BLaER1 treated with 17β-estradiol and CSF1 and Interleukin-3, amounts not matched to agents 10 nM and 100 nM (cell line): ENCODE measurements around the gene HSD17B2.

Experiments
- H3K27ac ChIP-seq, 11 experiments: shearing (Covaris generic); formaldehyde crosslinking; 2 replicates each; pipeline ENCODE4 v1.8.1; 2022
- H3K27me3 ChIP-seq, 11 experiments: shearing (Covaris generic); formaldehyde crosslinking; 2 replicates each; pipeline ENCODE4 v1.8.1; 2022
- H3K36me3 ChIP-seq, 11 experiments: shearing (Covaris generic); formaldehyde crosslinking; 2 replicates each; pipeline ENCODE4 v1.8.1; 2022
- H3K4me1 ChIP-seq, 10 experiments: shearing (Covaris generic); formaldehyde crosslinking; 2 replicates each; pipeline ENCODE4 v1.8.1; 2022
- H3K4me2 ChIP-seq, 11 experiments: shearing (Covaris generic); formaldehyde crosslinking; 2 replicates each; pipeline ENCODE4 v1.8.1; 2022
- H3K4me3 ChIP-seq, 10 experiments: shearing (Covaris generic); formaldehyde crosslinking; 2 replicates each; pipeline ENCODE4 v1.8.1; 2022
- H3K9ac ChIP-seq, 11 experiments: shearing (Covaris generic); formaldehyde crosslinking; 2 replicates each; pipeline ENCODE4 v1.8.1; 2022
- H3K9me3 ChIP-seq, 11 experiments: shearing (Covaris generic); formaldehyde crosslinking; replicated peaks in 1 of 11; 2 replicates each; pipeline ENCODE4 v1.8.1; 2022
- H4K20me1 ChIP-seq, 11 experiments: shearing (Covaris generic); formaldehyde crosslinking; 2 replicates each; pipeline ENCODE4 v1.8.1; 2022
- Cebpa-rat ChIP-seq, 11 experiments: shearing (Covaris generic); IDR thresholded peaks; 2 replicates each; pipeline ENCODE4 v1.8.1; 2022

The HSD17B2 gene

GRCh38 chr16:82051656-82052055 is 16.6 kb downstream of the HSD17B2 start:
- H3K4me2 ChIP-seq: no peak overlapping the region
- no peaks in the 10 kb centered on the region for H3K9me3 ChIP-seq
- H3K27me3 ChIP-seq: no peaks in the 10 kb centered on the region
- TF ChIP-seq Cebpa-rat (IDR thresholded peaks at IDR 0.05): no peak
- no peak overlapping the region for H3K27ac ChIP-seq
- H3K36me3 ChIP-seq: no peaks in the 10 kb centered on the region
- H3K4me3 ChIP-seq: no peak overlapping the region
- H3K4me1 ChIP-seq: no peaks in the 10 kb centered on the region
- H3K9ac ChIP-seq: no peak overlapping the region
- H4K20me1 ChIP-seq: no peaks in the 10 kb centered on the region

- H3K9ac ChIP-seq: no peak overlapping the region
- H3K4me3 ChIP-seq: no peak overlapping the region
- H3K4me1 ChIP-seq: no peaks in the 10 kb centered on the region
- TF ChIP-seq Cebpa-rat (IDR thresholded peaks at IDR 0.05): no peak
- H3K27me3 ChIP-seq: no peaks in the 10 kb centered on the region
- H3K9me3 ChIP-seq: no peaks in the 10 kb centered on the region
- H4K20me1 ChIP-seq: no peaks in the 10 kb centered on the region
- no peak overlapping the region for H3K27ac ChIP-seq
- H3K4me2 ChIP-seq: no peak overlapping the region
- no peaks in the 10 kb centered on the region for H3K36me3 ChIP-seq
Observed at GRCh38 chr16:82055117-82055516, 20.1 kb downstream of the HSD17B2 start.

GRCh38 chr16:82055728-82056549 is 20.9 kb downstream of the HSD17B2 start:
- no peak overlapping the region for H3K27ac ChIP-seq
- no peak for TF ChIP-seq Cebpa-rat (IDR thresholded peaks at IDR 0.05)
- H3K4me3 ChIP-seq: no peak overlapping the region
- H4K20me1 ChIP-seq: no peaks in the 10 kb centered on the region
- no peak overlapping the region for H3K4me2 ChIP-seq
- no peaks in the 10 kb centered on the region for H3K4me1 ChIP-seq
- no peaks in the 10 kb centered on the region for H3K36me3 ChIP-seq
- H3K9me3 ChIP-seq: no peaks in the 10 kb centered on the region
- H3K27me3 ChIP-seq: no peaks in the 10 kb centered on the region
- H3K9ac ChIP-seq: no peak overlapping the region

GRCh38 chr16:82056550-82056896 is 21.5 kb downstream of the HSD17B2 start:
- Histone ChIP-seq H3K27ac (no peak overlapping the region), H3K27me3 (no peaks in the 10 kb centered on the region), H3K4me1 (no peaks in the 10 kb centered on the region), H3K36me3 (no peaks in the 10 kb centered on the region), H3K4me2 (no peak overlapping the region), H3K9me3 (no peaks in the 10 kb centered on the region), H3K4me3 (no peak overlapping the region), H4K20me1 (no peaks in the 10 kb centered on the region), H3K9ac (no peak overlapping the region)
- no peak for TF ChIP-seq Cebpa-rat (IDR thresholded peaks at IDR 0.05)

GRCh38 chr16:82059161-82059982 is 24.3 kb downstream of the HSD17B2 start:
- H3K9me3 ChIP-seq: no peaks in the 10 kb centered on the region
- no peak overlapping the region for H3K4me3 ChIP-seq
- H3K27me3 ChIP-seq: no peaks in the 10 kb centered on the region
- H3K4me2 ChIP-seq: no peak overlapping the region
- H3K9ac ChIP-seq: no peak overlapping the region
- no peaks in the 10 kb centered on the region for H4K20me1 ChIP-seq
- no peak overlapping the region for H3K27ac ChIP-seq
- no peak for TF ChIP-seq Cebpa-rat (IDR thresholded peaks at IDR 0.05)
- H3K4me1 ChIP-seq: no peaks in the 10 kb centered on the region
- H3K36me3 ChIP-seq: no peaks in the 10 kb centered on the region

- Histone ChIP-seq H3K27ac (no peak overlapping the region), H3K9ac (no peak overlapping the region), H4K20me1 (no peaks in the 10 kb centered on the region), H3K4me1 (no peaks in the 10 kb centered on the region), H3K36me3 (no peaks in the 10 kb centered on the region), H3K4me2 (no peak overlapping the region), H3K27me3 (no peaks in the 10 kb centered on the region), H3K4me3 (no peak overlapping the region), H3K9me3 (no peaks in the 10 kb centered on the region)
- no peak for TF ChIP-seq Cebpa-rat (IDR thresholded peaks at IDR 0.05)
Observed at GRCh38 chr16:82059983-82060421, 24.9 kb downstream of the HSD17B2 start.

- Histone ChIP-seq H4K20me1 (no peaks in the 10 kb centered on the region), H3K9me3 (no peaks in the 10 kb centered on the region), H3K9ac (no peak overlapping the region), H3K4me3 (no peak overlapping the region), H3K4me1 (no peaks in the 10 kb centered on the region), H3K4me2 (no peak overlapping the region), H3K27me3 (no peaks in the 10 kb centered on the region), H3K36me3 (no peaks in the 10 kb centered on the region), H3K27ac (no peak overlapping the region)
- TF ChIP-seq Cebpa-rat (IDR thresholded peaks at IDR 0.05): no peak
Observed at GRCh38 chr16:82061861-82062525, 26.9 kb downstream of the HSD17B2 start.

GRCh38 chr16:82062645-82063058 is 27.6 kb downstream of the HSD17B2 start:
- Histone ChIP-seq H3K4me1 (no peaks in the 10 kb centered on the region), H3K4me2 (no peak overlapping the region), H3K9ac (no peak overlapping the region), H3K27ac (no peak overlapping the region), H3K9me3 (no peaks in the 10 kb centered on the region), H3K36me3 (no peaks in the 10 kb centered on the region), H4K20me1 (no peaks in the 10 kb centered on the region), H3K4me3 (no peak overlapping the region), H3K27me3 (no peaks in the 10 kb centered on the region)
- TF ChIP-seq Cebpa-rat (IDR thresholded peaks at IDR 0.05): no peak

- H3K36me3 ChIP-seq: no peaks in the 10 kb centered on the region
- H3K9me3 ChIP-seq: no peaks in the 10 kb centered on the region
- H3K4me1 ChIP-seq: no peaks in the 10 kb centered on the region
- no peaks in the 10 kb centered on the region for H3K27me3 ChIP-seq
- H3K4me3 ChIP-seq: no peak overlapping the region
- H3K9ac ChIP-seq: no peak overlapping the region
- no peaks in the 10 kb centered on the region for H4K20me1 ChIP-seq
- no peak for TF ChIP-seq Cebpa-rat (IDR thresholded peaks at IDR 0.05)
- no peak overlapping the region for H3K4me2 ChIP-seq
- no peak overlapping the region for H3K27ac ChIP-seq
Observed at GRCh38 chr16:82063456-82064082, 28.5 kb downstream of the HSD17B2 start.
